ENCODE data around the gene TPK1. TPM values are rescaled to one million over a fixed set of nuclear protein-coding genes. Genes with fewer than 3 reads are reported as not detected.
"Not testable (repeated sequence)": the region's sequence is repeated elsewhere in the genome, so short reads cannot be mapped to it uniquely, and the experiment has no call there.

The TPK1 gene
- total RNA-seq, 2 donors from 2014 or later, result 4.5 to 5.1 TPM

DNA sequence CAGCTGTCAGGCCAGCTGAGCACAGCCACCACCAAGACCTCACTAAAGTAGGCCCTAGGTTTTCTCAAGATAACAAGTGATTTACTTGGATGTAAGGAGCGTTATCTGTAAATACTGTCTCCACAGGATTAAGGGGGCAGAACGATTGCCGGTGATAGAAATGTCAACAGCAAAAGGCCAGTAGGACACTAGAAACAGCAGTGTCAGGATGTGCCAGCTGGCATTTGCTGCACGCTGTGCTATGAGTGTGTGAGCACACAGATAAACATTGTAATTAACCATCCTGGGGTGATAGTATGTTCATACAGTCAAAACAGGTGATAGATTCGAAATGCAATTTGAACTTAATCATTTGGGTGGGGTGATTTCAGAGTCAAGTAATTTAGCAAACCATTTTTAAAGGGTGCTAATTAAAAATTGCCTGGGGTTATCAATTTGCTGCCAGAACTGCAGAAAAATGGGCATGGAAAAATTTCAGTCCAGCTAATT lies 396.1 kb downstream of the TPK1 start:
- intact Hi-C loops (cut with DNase I), result no loop called here
- DNase-seq (ENCODE audit: low spot score), result no peak
- Histone ChIP-seq H3K9me3 (no peaks in the 10 kb centered on the region), H3K27ac (no peak overlapping the region), H3K36me3 (no peaks in the 10 kb centered on the region), H3K27me3 (replicated peaks; ENCODE audit: insufficient read depth) (no peaks in the 10 kb centered on the region), H3K4me3 (no peak overlapping the region), H3K4me1 (replicated peaks) (no peaks in the 10 kb centered on the region)
- TF ChIP-seq POLR2A (IDR thresholded peaks at IDR 0.05), result no peak
- TF ChIP-seq, protein P1, sequence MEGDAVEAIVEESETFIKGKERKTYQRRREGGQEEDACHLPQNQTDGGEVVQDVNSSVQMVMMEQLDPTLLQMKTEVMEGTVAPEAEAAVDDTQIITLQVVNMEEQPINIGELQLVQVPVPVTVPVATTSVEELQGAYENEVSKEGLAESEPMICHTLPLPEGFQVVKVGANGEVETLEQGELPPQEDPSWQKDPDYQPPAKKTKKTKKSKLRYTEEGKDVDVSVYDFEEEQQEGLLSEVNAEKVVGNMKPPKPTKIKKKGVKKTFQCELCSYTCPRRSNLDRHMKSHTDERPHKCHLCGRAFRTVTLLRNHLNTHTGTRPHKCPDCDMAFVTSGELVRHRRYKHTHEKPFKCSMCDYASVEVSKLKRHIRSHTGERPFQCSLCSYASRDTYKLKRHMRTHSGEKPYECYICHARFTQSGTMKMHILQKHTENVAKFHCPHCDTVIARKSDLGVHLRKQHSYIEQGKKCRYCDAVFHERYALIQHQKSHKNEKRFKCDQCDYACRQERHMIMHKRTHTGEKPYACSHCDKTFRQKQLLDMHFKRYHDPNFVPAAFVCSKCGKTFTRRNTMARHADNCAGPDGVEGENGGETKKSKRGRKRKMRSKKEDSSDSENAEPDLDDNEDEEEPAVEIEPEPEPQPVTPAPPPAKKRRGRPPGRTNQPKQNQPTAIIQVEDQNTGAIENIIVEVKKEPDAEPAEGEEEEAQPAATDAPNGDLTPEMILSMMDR (IDR thresholded peaks at IDR 0.05), result no peak
- 42% methylated on average over 5 of the region's 5 CpGs for WGBS

DNA sequence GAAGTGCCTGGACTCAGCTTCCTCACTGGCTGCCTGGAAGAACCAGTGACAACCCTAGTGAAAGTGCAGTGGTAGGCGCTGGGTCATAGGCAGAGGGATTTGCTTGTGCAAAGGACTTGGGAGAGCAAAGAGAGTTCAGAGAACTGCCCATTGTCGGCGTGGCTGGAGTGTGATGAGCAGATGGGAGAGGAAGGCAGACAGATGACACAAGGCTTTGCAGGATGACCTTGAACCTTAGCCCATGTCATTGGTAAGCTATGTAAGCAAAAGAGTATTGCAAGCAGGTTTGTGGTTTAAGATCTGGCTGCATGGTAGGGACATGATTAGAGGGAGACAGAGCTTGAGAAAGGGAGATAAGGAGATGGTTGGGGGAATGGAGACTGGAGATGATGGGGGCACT lies 397.1 kb downstream of the TPK1 start:
- no peaks in the 10 kb centered on the region for H3K9me3 ChIP-seq
- no peaks in the 10 kb centered on the region for H3K4me1 ChIP-seq (replicated peaks)
- TF ChIP-seq, protein P1 (IDR thresholded peaks at IDR 0.05), result no peak
- TF ChIP-seq POLR2A (IDR thresholded peaks at IDR 0.05) (no peak), POLR2AphosphoS5 (IDR thresholded peaks at IDR 0.05) (no peak)
- intact Hi-C loops (cut with DNase I), result no loop called here
- H3K27ac ChIP-seq, result no peak overlapping the region
- H3K27me3 ChIP-seq (replicated peaks; ENCODE audit: insufficient read depth), result no peaks in the 10 kb centered on the region
- H3K4me3 ChIP-seq, result no peak overlapping the region
- 94% methylated on average over 3 of the region's 3 CpGs for WGBS
- H3K36me3 ChIP-seq, result no peaks in the 10 kb centered on the region
- no peak for DNase-seq (ENCODE audit: low spot score)

DNA sequence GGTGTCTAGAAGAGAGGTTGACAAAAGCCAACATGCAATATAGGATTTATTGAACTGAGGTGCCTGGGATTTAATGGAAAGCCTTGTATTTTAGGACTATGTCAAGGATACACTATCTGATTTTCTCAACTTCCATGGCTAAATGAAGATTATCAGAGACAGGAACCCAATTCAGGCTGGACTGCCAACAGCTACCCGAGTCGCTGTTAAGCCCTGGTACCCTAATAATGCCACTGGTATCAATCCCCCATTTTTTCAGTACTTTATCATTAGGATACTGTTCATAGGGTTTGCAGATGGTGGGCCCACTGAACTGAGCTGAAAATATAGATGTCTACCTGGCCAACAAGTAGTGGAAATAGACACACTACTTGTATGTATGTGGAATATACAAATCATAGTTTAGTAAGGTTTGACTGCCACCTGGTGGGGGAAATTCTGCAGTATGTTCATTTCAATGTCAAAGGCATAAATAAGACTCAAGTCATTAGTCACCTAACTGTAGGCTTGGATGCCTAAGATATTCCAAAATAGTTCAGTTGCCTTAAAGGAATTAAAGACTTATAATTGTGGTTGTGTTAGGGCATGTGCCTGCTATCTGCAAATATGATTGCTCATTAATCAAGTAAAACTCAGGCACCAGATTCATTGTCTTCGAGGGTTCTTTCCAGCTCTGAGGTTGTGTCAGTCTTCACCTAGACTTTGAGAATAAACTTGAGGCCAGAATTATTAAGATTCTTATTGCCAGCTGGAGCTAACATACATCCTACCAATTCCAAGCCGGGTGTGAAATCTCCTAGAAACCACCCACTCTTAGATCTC lies 398.3 kb downstream of the TPK1 start:
- Histone ChIP-seq H3K27me3 (replicated peaks; ENCODE audit: insufficient read depth) (no peaks in the 10 kb centered on the region), H3K36me3 (no peaks in the 10 kb centered on the region), H3K4me3 (no peak overlapping the region), H3K4me1 (replicated peaks) (no peaks in the 10 kb centered on the region), H3K27ac (no peak overlapping the region), H3K9me3 (no peaks in the 10 kb centered on the region)
- DNase-seq (ENCODE audit: low spot score), result peak; percentile 86
- intact Hi-C loops (cut with DNase I), result no loop called here
- TF ChIP-seq, protein P1 (IDR thresholded peaks at IDR 0.05), result peak; percentile 31 to 81 (median 74)
- no peak for TF ChIP-seq POLR2AphosphoS5 (IDR thresholded peaks at IDR 0.05)
- no peak for TF ChIP-seq POLR2A (IDR thresholded peaks at IDR 0.05)
- 84% methylated on average over 4 of the region's 4 CpGs for WGBS

DNA sequence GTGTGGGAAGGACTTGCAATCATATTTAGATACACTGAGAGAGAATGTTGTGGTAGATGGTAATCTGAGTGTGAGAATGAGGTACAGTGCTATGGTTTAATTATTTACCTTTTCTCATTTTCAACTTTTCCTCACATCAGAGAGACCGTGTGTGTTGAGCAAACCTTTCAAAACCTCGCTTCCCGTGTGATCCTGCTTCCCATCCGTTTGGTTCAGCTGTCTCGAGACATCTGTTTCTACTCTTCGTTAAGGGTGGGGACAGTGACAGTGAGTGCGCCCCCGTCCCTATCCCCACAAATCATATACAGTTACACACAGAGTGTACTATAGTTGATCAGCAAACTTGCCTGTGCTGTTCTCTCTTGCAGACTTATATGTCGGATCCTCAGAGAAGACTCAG lies 399.4 kb downstream of the TPK1 start:
- Histone ChIP-seq H3K36me3 (no peaks in the 10 kb centered on the region), H3K4me3 (no peak overlapping the region), H3K4me1 (replicated peaks) (no peaks in the 10 kb centered on the region), H3K27me3 (replicated peaks; ENCODE audit: insufficient read depth) (no peaks in the 10 kb centered on the region), H3K9me3 (no peaks in the 10 kb centered on the region), H3K27ac (no peak overlapping the region)
- DNase-seq (ENCODE audit: low spot score), result no peak
- 64% methylated on average over 9 of the region's 9 CpGs for WGBS
- TF ChIP-seq POLR2A (IDR thresholded peaks at IDR 0.05) (no peak), POLR2AphosphoS5 (IDR thresholded peaks at IDR 0.05) (no peak)
- TF ChIP-seq, protein P1 (IDR thresholded peaks at IDR 0.05), result no peak
- intact Hi-C loops (cut with DNase I), result no loop called here

DNA sequence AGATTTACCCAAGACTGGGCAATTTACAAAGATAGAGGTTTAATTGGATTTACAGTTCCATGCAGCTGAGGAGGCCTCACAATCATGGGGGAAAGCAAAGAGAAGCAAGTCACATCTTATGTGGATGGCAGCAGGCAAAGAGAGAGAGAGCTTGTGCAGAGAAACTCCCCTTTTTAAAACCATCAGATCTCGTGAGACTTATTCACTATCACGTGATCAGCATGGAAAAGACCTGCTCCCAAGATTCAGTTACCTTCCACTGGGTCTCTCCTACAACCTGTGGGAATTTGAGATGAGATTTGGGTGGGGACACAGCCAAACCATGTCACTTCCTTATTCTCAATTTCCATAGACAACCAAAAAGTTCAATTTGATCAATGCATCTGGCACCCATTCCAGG lies 407.4 kb downstream of the TPK1 start:
- no peak for DNase-seq (ENCODE audit: low spot score)
- TF ChIP-seq POLR2A (IDR thresholded peaks at IDR 0.05), result no peak
- TF ChIP-seq, protein P1 (IDR thresholded peaks at IDR 0.05), result no peak
- no peak for TF ChIP-seq POLR2AphosphoS5 (IDR thresholded peaks at IDR 0.05)
- Histone ChIP-seq H3K4me3 (no peak overlapping the region), H3K4me1 (replicated peaks) (no peaks in the 10 kb centered on the region), H3K9me3 (no peaks in the 10 kb centered on the region), H3K36me3 (no peaks in the 10 kb centered on the region), H3K27me3 (replicated peaks; ENCODE audit: insufficient read depth) (no peaks in the 10 kb centered on the region), H3K27ac (no peak overlapping the region)
- WGBS, result 72% methylated on average over 2 of the region's 2 CpGs
- intact Hi-C loops (cut with DNase I), result no loop called here

DNA sequence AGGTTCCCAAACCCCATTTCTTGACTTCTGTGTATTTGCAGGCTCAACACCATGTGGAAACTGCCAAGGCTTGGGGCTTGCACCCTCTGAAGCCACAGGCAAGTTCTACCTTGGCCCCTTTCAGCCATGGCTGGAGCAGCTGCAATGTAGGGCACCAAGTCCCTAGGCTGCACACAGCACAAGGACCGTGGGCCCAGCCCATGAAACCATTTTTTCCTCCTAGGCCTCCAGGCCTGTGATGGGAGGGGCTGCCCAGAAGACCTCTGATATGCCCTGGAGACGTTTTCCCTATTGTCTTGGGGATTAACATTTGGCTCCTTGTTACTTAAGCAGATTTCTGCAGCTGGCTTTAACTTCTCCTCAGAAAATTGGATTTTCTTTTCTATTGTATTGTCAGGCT lies 408.3 kb downstream of the TPK1 start:
- H3K27ac ChIP-seq; DNase-seq (ENCODE audit: low spot score); H3K27me3 ChIP-seq (replicated peaks; ENCODE audit: insufficient read depth); H3K4me3 ChIP-seq; H3K4me1 ChIP-seq (replicated peaks); H3K9me3 ChIP-seq; H3K36me3 ChIP-seq; intact Hi-C loops (cut with DNase I): not testable (repeated sequence)
- WGBS, result 33% methylated on average over 2 of the region's 2 CpGs

DNA sequence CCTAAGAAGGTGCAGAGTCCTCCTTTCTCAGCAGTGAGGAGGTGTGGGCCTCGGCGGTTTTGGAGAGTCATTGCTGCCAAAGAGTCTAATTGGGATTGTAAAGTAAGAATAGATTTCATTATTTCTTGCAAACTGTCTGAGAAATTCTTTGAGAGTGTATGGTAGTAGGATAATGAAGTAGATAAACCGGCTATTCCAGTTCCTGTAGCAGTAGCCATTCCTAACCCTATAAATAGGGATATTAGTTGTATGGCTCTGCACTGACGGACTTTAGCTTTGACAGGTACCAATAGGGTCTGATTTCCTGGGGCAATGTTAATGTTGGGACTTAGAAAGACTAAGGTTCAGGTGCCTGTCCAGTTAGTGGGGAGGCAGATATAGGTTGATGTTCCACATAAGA lies 416.9 kb downstream of the TPK1 start:
- WGBS, result 41% methylated on average over 4 of the region's 4 CpGs
- H3K27me3 ChIP-seq (replicated peaks; ENCODE audit: insufficient read depth); H3K4me1 ChIP-seq (replicated peaks); H3K9me3 ChIP-seq; H3K4me3 ChIP-seq; H3K27ac ChIP-seq; H3K36me3 ChIP-seq; DNase-seq (ENCODE audit: low spot score); intact Hi-C loops (cut with DNase I): not testable (repeated sequence)
